GM18508 (cell line): ENCODE data around the gene KCNMB2.
"Not testable (repeated sequence)": the region's sequence is repeated elsewhere in the genome, so short reads cannot be mapped to it uniquely, and the experiment has no call there.

Source experiments
- ATAC-seq: cut with Tn5 transposase; IDR thresholded peaks from one replicate; pipeline ENCODE4 v1.9.1; 2021; ENCODE audit warnings: moderate number of reproducible peaks; ENCODE audit not compliant: insufficient read depth, unreplicated experiment

Gene KCNMB2

DNA sequence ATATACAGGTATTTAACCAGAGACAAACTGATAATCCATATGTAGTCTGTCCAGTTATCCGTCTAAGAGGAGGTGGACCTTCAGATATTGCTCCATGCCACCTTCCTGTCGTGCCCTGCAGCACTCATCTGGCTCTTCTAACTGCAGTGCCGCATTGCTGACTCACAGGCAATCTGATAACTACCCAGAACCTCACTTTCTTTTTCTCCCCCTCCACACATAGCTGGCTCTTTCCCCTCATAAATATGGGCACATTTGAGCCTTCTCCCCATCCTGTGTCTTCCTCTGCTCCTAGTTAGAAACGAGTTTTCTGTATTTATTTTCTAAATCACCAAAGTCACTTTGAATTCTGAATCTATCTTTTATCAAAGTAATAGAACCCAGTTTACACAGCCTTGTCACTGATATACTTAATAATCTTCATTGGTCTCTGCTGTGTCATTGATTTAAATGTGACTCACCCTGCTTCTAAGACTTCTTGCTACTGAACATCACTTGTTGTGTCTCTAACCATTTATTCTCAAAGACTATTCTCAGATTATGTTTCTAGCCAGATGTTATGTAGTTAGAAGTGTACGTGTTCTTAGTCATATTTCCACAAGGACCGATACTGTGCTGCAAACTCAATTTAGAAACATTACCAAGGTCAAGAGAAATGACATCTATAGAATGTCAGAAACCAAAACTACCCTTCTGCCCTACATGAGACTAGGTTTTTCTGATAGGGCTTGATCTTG lies 17.4 kb upstream of the KCNMB2 start:
- peak; percentile 70 for ATAC-seq

DNA sequence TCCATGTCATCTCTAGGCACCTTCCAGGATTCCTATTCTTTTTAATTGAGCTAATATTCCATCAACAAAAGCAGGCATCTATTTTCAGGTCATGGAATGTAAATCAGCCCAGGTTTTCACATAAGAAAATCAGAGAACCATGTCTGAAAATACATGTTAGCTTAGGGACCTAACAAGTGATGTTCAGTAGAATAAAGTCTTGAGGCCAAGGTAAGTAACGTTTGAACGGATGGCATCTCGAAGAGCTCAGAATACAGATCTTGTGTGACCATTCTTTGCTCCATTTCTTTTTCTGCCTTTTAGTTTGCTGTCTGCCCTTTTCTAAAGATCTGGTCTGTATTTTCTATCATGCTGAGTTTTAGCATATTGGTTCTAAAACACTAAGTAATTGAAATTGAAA lies 16.5 kb upstream of the KCNMB2 start:
- ATAC-seq, result no peak

DNA sequence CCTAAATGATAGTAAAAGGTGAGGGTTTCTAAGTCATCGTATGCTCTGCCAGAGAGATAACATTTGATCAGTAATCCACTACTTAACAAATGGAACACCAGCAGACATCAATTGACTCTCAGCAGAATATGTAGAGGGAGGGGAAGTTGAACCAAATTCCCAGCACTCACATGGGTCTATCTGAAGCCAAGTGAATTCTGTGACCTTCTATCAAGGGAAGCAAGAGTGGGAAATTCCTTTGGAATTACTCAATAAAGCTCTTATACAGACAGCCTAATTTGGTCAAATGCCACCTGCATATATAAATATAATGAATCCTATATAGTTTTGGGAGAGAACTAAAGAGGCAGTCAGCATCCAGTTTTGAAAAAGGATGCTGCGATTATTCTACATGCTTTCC lies 15.8 kb upstream of the KCNMB2 start:
- no peak for ATAC-seq

DNA sequence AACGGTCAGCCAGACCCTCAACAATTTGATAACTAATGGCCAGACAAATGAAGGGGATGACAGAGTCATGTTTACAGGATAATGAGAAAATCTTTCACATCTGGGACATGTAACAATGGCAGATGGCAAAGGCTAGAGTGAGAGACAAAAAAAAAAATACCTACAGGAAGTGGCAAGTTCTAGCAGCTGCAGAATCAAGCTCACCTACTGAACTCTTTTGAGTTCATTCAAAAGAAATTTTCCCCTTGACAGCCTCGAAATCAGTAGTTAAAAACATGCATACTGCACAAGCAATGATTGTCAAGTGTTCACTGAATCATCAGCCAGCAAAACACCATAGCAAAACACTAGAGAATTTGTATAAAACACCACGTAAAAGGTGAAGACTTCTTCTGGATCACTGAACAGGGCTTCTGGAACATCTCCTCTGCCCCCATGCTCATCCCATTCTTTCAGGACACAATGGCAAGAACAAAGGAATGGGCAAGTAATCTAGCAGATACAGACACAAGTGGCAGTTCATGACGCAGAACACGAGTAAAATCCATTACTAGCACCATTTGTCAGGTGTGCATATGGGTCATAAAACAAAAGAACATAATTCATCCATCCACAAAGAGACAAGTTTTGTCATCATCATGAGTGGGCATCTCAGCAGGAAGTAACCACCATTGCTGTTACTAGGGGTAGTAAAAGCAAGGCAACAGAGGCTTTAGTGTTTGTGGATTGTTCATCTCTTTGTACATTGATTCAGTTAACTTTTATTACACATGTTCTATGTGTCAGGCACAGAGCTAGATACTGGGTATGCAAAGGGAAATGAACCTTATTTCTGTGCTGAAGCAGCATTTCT lies 13.8 kb upstream of the KCNMB2 start:
- no peak for ATAC-seq

DNA sequence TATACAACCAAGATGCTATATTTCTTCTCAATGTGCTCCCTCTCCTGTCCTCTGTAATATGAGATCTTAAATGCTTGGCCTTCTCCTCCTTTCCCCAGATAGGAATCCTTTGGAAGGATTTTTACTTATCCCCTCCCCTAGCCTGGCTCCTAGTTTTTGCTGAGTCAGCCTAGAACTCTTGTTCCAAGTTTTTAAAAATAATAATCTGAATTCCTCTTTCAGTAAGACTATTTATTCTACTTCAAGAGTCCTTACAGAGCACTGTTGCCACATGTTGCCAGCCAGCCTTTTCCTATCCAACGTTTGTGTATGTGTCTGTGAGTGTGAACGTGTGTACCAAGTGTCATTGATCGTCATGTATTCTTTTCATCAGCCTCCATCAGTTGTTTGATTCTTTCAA lies 11.0 kb upstream of the KCNMB2 start:
- no peak for ATAC-seq

DNA sequence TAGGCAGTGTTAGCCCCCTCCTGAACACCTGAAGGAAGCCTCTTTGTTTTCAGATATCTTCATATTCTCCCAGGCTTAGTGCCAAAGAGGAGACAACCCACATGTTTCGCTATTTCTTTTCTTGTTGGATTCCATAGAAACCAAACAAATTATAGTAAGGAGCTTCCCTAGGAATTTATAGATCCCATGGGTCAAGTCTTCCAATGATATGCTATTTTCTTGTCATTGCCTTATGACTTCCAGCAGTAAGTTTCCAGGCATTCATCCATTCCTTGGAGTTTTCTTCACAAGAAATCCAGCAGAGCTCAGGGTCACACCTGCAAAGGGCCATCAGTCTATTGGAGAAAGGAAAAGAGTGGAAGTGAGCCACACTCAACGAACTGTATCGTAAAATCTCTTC lies 9.9 kb upstream of the KCNMB2 start:
- ATAC-seq, result no peak

DNA sequence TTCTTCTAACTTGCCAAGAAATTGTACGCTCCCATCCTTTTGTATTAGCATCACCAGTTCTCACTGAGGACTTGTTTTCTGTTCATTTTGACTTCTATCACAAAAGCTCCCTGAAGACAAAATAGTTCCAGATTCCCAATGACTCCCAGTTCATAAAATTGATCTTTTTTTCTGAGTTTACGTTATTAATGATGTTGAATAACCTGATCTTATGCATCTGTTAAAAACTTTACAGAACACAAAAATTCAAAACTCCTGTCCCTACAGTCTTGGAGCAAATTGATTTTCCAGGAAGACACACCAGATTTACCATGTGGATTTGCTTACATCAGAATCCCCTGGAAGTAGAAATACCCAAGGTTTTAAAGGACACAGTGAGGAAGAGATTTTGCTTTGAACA lies 8.3 kb upstream of the KCNMB2 start:
- no peak for ATAC-seq

DNA sequence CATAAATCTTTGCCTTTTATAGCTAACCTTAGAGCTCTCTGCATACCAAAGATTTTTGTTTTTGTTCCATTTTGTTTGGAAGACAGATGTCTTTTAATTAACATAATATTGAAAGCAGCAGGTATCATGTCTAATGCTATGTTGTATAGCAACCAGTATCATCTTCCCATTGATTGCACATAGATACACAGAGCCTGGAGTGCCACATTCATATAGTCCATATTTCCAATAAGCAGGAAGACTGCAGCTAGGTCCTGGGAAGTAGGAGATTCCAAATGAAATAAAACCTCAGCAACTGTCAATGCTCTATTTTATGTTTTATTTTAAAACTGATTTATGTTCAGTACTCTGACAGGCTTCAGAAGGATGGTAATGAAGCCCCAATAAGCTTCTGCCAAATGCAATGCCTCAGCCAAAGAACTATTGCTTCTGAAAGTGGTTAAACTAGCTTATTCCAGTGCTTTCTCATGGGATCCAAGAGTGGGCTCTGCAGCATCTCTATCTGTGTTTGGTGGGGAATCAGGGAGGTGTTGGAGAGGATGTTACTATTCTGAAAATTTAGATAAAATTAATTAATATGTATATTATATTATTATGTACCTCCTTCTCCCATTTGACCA lies 6.5 kb upstream of the KCNMB2 start:
- no peak for ATAC-seq

DNA sequence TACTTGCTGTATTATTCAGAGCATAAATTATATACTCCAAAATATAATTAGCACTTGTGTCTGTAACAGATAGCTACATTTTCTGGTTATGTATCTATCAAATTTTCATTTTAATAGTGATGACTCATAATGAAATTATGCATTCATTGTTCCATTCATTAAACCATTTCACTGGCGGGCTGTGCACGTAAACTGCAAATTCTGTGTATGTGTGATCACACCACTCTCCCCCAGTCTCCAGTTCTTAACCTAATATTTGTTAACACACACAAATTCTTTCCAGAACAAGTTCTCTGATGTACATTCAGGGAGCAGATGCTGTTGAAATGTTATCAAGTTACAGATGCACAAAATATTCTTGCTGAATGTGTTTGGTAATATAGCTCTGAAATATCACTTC lies 3.8 kb upstream of the KCNMB2 start:
- ATAC-seq, result no peak

DNA sequence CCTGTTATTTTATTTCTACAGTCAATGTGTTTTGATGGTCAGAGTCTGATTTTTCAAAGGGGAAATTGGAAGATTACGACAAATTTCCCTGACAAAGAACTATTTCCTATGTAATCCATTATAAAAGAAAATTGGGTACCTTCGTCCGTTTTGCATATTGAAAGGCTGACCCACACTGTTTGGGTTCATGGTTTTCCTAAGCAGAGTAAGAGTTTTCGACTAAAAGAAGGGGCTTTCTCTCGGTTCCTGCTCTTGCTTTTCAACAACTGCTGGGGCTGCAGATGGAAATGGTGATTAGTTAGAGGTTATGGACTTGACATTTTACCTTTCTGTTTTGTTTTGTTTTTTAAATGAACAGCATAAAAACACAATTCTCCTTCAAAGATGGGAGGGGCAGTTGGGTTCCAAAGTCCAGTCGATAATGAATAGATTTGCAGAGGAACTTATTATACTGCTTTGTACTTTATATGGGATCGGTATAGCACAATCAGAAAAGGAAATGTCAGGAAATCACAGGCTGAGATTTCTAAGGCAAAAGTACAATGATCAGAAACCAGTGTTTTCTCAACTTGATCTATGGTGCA lies 978 bp downstream of the KCNMB2 start:
- no peak for ATAC-seq

DNA sequence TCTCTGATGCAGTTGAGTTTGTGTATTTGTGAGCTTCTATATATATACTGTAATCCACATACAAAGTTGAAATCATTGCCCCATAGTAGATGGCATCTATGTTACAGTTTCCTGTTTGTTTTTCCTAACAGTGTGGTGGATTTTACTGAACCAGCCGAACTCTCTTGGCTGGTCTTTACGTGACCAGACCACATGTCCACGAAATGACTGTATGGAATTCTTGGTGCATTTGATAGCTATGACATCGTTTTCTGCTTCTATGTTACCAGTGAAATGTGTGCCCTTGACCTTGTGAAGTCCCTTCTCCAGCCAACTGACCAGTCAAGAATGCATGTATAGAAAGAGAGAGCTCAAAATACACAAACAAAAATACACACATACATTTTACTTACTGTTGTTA lies 1.8 kb downstream of the KCNMB2 start:
- ATAC-seq, result no peak

DNA sequence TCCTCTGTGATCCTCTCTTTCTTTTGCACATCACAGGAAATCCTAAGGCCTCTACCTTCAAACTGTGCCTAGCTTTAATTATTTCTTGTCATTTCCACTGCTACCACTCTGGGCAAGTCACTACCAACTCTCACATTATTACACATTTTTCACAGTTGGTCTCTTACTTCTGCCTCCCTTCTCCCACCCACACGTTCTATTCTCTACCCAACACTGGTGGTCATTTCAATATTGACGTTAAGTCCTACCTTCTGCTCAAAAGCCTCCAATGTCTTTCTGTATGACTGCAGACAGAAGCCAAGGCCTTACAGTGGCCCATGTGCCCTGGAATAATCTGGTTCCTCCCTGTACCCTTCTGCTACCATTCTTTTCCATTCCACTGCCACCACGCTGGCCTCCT lies 3.9 kb downstream of the KCNMB2 start:
- no peak for ATAC-seq

DNA sequence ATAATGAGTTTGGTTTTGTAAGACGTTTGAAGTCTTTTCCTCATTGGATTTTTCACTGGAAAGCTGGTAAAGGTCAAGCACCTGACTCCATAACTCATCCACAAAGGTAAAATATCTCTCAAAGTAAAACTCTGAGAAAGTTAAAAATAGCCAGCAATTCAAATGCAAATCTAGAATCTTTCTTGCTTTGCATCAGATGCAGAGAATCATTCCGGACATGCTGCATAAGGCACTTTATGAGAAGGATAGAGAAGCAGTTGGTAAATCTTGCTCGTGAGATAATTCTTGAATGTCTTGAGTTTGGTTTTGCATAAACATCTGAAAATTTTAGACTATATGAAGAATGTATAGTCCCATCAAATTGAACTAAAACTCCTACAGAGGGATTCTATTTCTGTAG lies 9.1 kb downstream of the KCNMB2 start:
- no peak for ATAC-seq

DNA sequence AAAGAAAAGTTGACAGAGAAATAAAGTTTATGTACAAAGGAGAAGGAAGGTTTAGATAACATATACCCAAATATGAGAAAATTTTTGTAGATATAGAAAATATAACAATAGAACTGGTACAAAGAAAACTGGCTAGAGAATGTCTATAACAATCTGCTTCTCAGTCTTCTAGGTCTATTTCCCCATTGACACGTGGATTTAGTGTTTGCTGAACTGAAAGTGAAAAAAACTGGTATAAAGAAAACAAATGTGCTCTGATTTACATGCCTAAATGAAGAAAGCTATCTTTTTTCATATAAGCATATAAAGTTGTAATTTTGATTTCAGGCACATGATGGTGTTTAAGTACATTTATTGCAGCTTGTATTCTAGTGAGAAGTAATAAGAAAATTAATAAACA lies 9.8 kb downstream of the KCNMB2 start:
- ATAC-seq, result peak; percentile 55

DNA sequence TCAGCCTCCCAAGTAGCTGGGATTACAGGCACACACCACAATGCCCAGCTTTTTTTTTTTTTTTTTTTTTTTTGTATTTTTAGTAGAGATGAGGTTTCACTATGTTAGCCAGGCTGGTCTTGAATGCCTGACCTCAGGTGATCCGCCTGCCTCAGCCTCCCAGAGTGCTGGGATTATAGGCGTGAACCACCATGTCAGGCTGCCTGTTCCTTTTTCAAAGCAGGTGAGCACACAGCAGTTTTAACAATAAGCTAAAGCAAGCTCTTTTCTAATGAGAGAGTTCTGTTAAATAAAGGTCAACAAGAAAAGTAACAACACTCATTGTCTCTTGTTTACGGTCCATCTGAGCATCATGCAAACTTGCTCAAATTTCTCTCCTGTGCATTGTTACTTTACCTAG lies 13.2 kb downstream of the KCNMB2 start:
- not testable (repeated sequence) for ATAC-seq

DNA sequence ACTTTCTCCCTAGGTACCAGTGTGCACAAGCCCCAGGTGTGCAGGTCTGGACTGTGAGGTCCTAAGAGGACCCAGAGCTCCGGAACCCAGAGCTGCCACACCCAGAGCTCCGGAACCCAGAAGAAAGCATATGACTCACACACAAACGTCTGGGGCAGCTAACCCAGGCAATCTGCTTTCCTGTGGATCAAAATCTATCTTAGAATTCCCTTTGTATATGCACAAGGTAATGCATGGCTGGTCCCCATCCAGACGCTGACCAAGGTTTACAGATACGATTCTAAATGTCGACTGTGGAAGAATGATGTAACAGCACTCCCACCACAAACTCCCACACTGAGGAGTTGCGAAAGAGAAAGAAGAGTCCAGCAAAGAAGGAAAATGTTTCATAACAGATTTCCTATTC lies 15.7 kb downstream of the KCNMB2 start:
- no peak for ATAC-seq

DNA sequence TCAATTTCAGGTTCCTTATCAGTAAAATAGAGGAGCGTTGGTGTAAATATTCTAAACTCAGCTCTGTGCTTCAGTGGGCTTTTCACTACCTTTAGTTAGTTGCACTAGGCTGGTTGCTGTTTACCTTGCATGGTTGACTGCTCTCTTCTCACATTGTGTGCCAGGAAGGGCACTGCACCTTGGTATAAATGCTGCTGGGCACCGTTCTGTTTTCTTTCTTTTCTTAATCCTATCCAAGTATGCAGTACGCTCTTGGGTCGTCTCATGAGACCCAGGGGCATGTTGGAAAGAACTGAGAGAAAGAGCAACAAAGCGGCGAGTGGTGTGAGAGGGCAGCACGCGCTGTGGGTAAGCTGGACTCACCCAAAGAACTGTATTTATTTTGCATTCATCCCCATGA lies 22.4 kb downstream of the KCNMB2 start:
- no peak for ATAC-seq

DNA sequence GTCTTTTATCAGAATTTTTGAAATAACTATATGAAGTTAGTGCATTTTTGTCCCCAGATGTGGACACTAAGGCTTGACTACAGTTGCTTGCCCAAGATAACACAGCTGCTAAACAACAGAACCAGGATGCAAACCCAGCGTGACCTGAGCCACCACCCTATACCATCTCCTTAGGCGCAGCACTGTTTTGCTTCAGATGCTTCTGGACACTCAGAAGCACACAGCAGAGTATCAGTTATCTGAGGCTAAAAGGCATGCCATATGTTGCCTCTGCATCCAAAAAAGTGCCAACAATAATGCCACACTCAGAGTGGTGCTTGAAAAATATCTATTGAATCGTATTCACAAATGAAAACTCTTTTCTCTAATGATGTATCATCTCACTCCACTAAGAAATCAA lies 24.5 kb downstream of the KCNMB2 start:
- ATAC-seq, result no peak

DNA sequence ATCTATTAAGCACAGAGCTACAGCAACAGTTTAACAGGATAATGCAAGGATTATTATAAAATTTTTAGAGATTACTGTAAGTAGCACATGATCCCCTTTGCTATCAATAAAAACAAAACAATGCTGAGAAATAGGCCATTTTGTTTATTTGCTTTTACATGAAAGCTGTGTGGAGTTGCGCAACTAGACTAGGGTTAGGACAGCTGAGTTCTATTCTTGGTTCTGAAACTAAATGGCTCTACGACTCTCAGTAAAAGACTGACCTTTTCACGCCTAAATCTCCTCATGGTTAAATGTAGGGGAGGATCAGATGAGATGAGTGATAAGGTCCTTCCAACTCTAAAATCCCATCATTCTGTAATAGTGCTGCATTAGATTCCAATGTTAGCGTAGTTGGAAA lies 25.0 kb downstream of the KCNMB2 start:
- ATAC-seq, result no peak

DNA sequence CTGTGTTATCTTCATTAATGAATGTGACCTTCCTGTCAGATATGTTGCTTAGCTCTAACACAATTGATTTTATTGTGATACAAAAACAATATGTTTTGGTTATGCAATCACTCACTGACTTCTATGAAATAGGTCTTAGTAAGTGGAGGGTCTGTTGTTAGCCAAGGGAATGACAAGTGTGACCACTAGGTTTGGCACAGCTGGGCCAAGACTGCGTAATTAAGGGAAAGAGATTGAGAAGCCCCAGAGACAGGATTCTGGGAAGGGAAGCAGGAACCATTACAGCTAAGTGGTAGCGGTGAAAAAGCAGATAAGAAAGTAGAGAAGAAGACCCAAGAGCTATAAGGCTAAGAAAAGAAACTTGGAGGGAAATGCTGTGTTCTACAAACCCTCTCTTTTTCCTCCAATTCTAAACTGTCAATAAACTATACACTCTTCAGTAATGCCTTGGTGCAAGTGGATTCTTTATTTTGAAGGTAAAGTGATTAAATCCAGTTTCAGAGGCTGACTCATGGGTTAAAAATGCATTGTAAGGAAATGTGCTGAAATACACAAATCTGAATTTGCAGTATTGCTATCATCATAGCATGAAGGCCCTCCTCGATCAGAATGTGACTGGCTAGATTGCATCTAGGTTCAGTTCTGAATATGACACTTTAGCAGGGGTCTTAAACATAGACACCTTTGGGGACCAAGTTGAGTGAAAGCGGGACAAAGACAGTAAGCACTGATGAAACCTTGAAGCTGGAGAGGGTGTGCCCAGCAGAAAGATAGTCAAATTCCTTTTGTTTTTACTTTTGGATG lies 26.1 kb downstream of the KCNMB2 start:
- ATAC-seq, result no peak

DNA sequence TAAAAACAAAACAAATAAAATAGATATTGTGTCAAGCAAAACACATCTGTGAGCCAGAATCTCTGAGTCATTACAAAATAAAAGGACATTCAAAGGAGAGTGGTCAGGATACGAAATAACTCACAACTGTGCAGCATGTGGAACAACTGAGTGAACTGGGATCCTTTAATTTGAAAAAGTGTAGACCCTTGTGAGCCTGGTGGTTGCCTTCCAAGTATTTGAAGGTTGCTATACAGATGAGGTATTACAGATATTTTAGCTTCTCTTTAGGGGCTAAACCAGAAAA lies 26.7 kb downstream of the KCNMB2 start:
- no peak for ATAC-seq
